HG03378 (cell line): ENCODE data around the gene YPEL1.
"Not testable (repeated sequence)": the region's sequence is repeated elsewhere in the genome, so short reads cannot be mapped to it uniquely, and the experiment has no call there.

Experiments
- ATAC-seq: cut with Tn5 transposase; IDR thresholded peaks from one replicate; pipeline ENCODE4 v1.9.1; 2021; ENCODE audit warnings: mild to moderate bottlenecking, moderate library complexity; ENCODE audit not compliant: unreplicated experiment

The YPEL1 gene

GRCh38 chr22:21724496-21724895 is 11.1 kb downstream of the YPEL1 start:
- ATAC-seq: not testable (repeated sequence)

GRCh38 chr22:21721195-21721852 is 14.3 kb downstream of the YPEL1 start:
- ATAC-seq: not testable (repeated sequence)

GRCh38 chr22:21720191-21720859 is 15.3 kb downstream of the YPEL1 start:
- not testable (repeated sequence) for ATAC-seq

- ATAC-seq: no peak
These were observed 16.6 kb downstream of the YPEL1 start for GRCh38 chr22:21719024-21719423.

GRCh38 chr22:21718499-21718898 is 17.1 kb downstream of the YPEL1 start:
- ATAC-seq: no peak

- not testable (repeated sequence) for ATAC-seq
These were observed 19.0 kb downstream of the YPEL1 start for GRCh38 chr22:21716395-21717122.

- no peak for ATAC-seq
These were observed 20.8 kb downstream of the YPEL1 start for GRCh38 chr22:21714786-21715185.

GRCh38 chr22:21714059-21714770 is 21.4 kb downstream of the YPEL1 start:
- ATAC-seq: no peak

GRCh38 chr22:21713428-21714058 is 22.1 kb downstream of the YPEL1 start:
- no peak for ATAC-seq

GRCh38 chr22:21712751-21713427 is 22.7 kb downstream of the YPEL1 start:
- ATAC-seq: no peak

- ATAC-seq: no peak
These were observed 23.7 kb downstream of the YPEL1 start for GRCh38 chr22:21711851-21712250.

- no peak for ATAC-seq
These were observed 25.4 kb downstream of the YPEL1 start for GRCh38 chr22:21710156-21710555.

- ATAC-seq: no peak
These were observed 25.9 kb downstream of the YPEL1 start for GRCh38 chr22:21709688-21710087.

- no peak for ATAC-seq
These were observed 26.6 kb downstream of the YPEL1 start for GRCh38 chr22:21708960-21709359.

- no peak for ATAC-seq
These were observed 27.9 kb downstream of the YPEL1 start for GRCh38 chr22:21707677-21708076.

- no peak for ATAC-seq
These were observed 31.8 kb downstream of the YPEL1 start for GRCh38 chr22:21703684-21704316.

GRCh38 chr22:21702700-21703683 is 32.6 kb downstream of the YPEL1 start:
- ATAC-seq: no peak

GRCh38 chr22:21702094-21702493 is 33.5 kb downstream of the YPEL1 start:
- no peak for ATAC-seq
